CD1c-positive myeloid dendritic cell (primary cell): ENCODE measurements around the gene CAPN6.

Experiments
- DNase-seq: peaks from one replicate; pipeline ENCODE4 v3.0.0-alpha.2; 2016; ENCODE audit errors: extremely low spot score

Gene CAPN6

GRCh38 chrX:111270339-111270738, at the start of gene CAPN6:
TSS of gene CAPN6 (minus strand) at chrX:111270483. CDS start at chrX:111263936, 6,547 bp downstream.
- no peak for DNase-seq

GRCh38 chrX:111319451-111319850, 49.2 kb upstream of the CAPN6 start:
- DNase-seq, result no peak

- no peak for DNase-seq
Measured at GRCh38 chrX:111318901-111319300, 48.6 kb upstream of the CAPN6 start.

- DNase-seq, result no peak
Measured at GRCh38 chrX:111309083-111309482, 38.8 kb upstream of the CAPN6 start.

GRCh38 chrX:111308039-111308438, 37.8 kb upstream of the CAPN6 start:
- DNase-seq, result no peak

GRCh38 chrX:111302284-111302683, 32.0 kb upstream of the CAPN6 start:
- DNase-seq, result no peak

GRCh38 chrX:111288841-111289240, 18.6 kb upstream of the CAPN6 start:
- no peak for DNase-seq

GRCh38 chrX:111284631-111285293, 14.5 kb upstream of the CAPN6 start:
- DNase-seq, result no peak

GRCh38 chrX:111283446-111283845, 13.2 kb upstream of the CAPN6 start:
- no peak for DNase-seq

- no peak for DNase-seq
Measured at GRCh38 chrX:111282991-111283390, 12.7 kb upstream of the CAPN6 start.

GRCh38 chrX:111282139-111282538, 11.9 kb upstream of the CAPN6 start:
- DNase-seq, result no peak

GRCh38 chrX:111268506-111268905, 1.8 kb downstream of the CAPN6 start:
- DNase-seq, result no peak

- no peak for DNase-seq
Measured at GRCh38 chrX:111265486-111265885, 4.8 kb downstream of the CAPN6 start.

GRCh38 chrX:111264385-111264784, 5.9 kb downstream of the CAPN6 start:
- no peak for DNase-seq

GRCh38 chrX:111262086-111262485, 8.2 kb downstream of the CAPN6 start:
- no peak for DNase-seq

GRCh38 chrX:111260451-111260850, 9.8 kb downstream of the CAPN6 start:
- DNase-seq, result no peak

GRCh38 chrX:111259559-111259958, 10.7 kb downstream of the CAPN6 start:
- no peak for DNase-seq

GRCh38 chrX:111257733-111258132, 12.6 kb downstream of the CAPN6 start:
- no peak for DNase-seq

- DNase-seq, result no peak
Measured at GRCh38 chrX:111254896-111255693, 15.2 kb downstream of the CAPN6 start.

GRCh38 chrX:111244235-111244750, 26.0 kb downstream of the CAPN6 start:
- peak; percentile 10 for DNase-seq

- no peak for DNase-seq
Measured at GRCh38 chrX:111216293-111216801, 53.9 kb downstream of the CAPN6 start.

GRCh38 chrX:111207851-111208250, 62.4 kb downstream of the CAPN6 start:
- DNase-seq, result no peak

GRCh38 chrX:111200327-111200726, 70.0 kb downstream of the CAPN6 start:
- DNase-seq, result no peak
